ENCODE measurements around the gene PRKCB.

PRKCB gene

GRCh38 chr16:23879735-23880373 lies 44.1 kb downstream of the PRKCB start:
- no peak for TF ChIP-seq REPIN1 (tag by site-specific recombination; IDR thresholded peaks at IDR 0.05; ENCODE audit: low read depth)
- TF ChIP-seq SCRT2 (tag by site-specific recombination; IDR thresholded peaks at IDR 0.05): no peak
- no peak for TF ChIP-seq BCL11B (tag by site-specific recombination; IDR thresholded peaks at IDR 0.05; ENCODE audit: low read depth)
- no peak for TF ChIP-seq PRDM1 (tag by site-specific recombination; IDR thresholded peaks at IDR 0.05)
- no peak for TF ChIP-seq ZNF10 (tag by site-specific recombination; IDR thresholded peaks at IDR 0.05)
- no peak for TF ChIP-seq ZNF214 (tag by site-specific recombination; IDR thresholded peaks at IDR 0.05; ENCODE audit: borderline replicate concordance)
- TF ChIP-seq KLF9 (tag by site-specific recombination; IDR thresholded peaks at IDR 0.05; ENCODE audit: low read depth): no peak
- TF ChIP-seq RBAK (tag by site-specific recombination; IDR thresholded peaks at IDR 0.05): no peak
- TF ChIP-seq SALL2 (tag by site-specific recombination; IDR thresholded peaks at IDR 0.05; ENCODE audit: borderline replicate concordance): no peak
- TF ChIP-seq KLF17 (tag by site-specific recombination; IDR thresholded peaks at IDR 0.05): no peak
- no peak for TF ChIP-seq KLF10 (tag by site-specific recombination; IDR thresholded peaks at IDR 0.05)
- no peak for TF ChIP-seq ZBTB26 (tag by site-specific recombination; optimal IDR thresholded peaks at IDR 0.05)
- no peak for TF ChIP-seq ZNF138 (tag by site-specific recombination; IDR thresholded peaks at IDR 0.05; ENCODE audit: borderline replicate concordance)
- Histone ChIP-seq H3K4me3 (ENCODE audit: low read depth, low read length) (no peak overlapping the region), H3K9me3 (ENCODE audit: control insufficient read depth, insufficient read depth, low read depth, low read length) (no peaks in the 10 kb centered on the region), H3K36me3 (ENCODE audit: control insufficient read depth in 2 of 2, insufficient read depth in 1 of 2, low read length in 2 of 2) (no peaks in the 10 kb centered on the region), H3K4me1 (ENCODE audit: control insufficient read depth, insufficient read depth, low read length) (no peaks in the 10 kb centered on the region), H3K27ac (ENCODE audit: extremely low read depth, low read depth, low read length) (no peak overlapping the region)
- CTCF ChIA-PET: interaction anchor here (0.5 to 0.7 kb wide), 2 partner anchors 156 to 596 kb away, joined by 3 to 4 read pairs; no protein-coding TSS in a partner anchor
- POLR2A ChIA-PET: no interaction called here

- ChIA-PET CTCF (no interaction called here), POLR2A (no interaction called here)
- Histone ChIP-seq H3K36me3 (ENCODE audit: control insufficient read depth in 2 of 2, insufficient read depth in 1 of 2, low read length in 2 of 2) (no peaks in the 10 kb centered on the region), H3K9me3 (ENCODE audit: control insufficient read depth, insufficient read depth, low read depth, low read length) (no peaks in the 10 kb centered on the region), H3K27ac (ENCODE audit: extremely low read depth, low read depth, low read length) (no peak overlapping the region), H3K4me1 (ENCODE audit: control insufficient read depth, insufficient read depth, low read length) (no peaks in the 10 kb centered on the region), H3K4me3 (ENCODE audit: low read depth, low read length) (no peak overlapping the region)
- TF ChIP-seq TSHZ1 (tag by site-specific recombination; IDR thresholded peaks at IDR 0.05; ENCODE audit: borderline replicate concordance) (no peak), ZNF529 (tag by site-specific recombination; IDR thresholded peaks at IDR 0.05; ENCODE audit: insufficient replicate concordance) (no peak), ZBTB10 (tag by site-specific recombination; IDR thresholded peaks at IDR 0.05) (no peak), ZNF433 (tag by site-specific recombination; IDR thresholded peaks at IDR 0.05; ENCODE audit: low read depth) (no peak), ZNF843 (tag by site-specific recombination; IDR thresholded peaks at IDR 0.05) (no peak), ZNF561 (tag by site-specific recombination; IDR thresholded peaks at IDR 0.05; ENCODE audit: borderline replicate concordance) (no peak), ZNF488 (tag by site-specific recombination; IDR thresholded peaks at IDR 0.05) (no peak), ZNF24 (tag by site-specific recombination; IDR thresholded peaks at IDR 0.05) (no peak), ZNF248 (tag by site-specific recombination; IDR thresholded peaks at IDR 0.05) (no peak), KLF1 (tag by site-specific recombination; IDR thresholded peaks at IDR 0.05) (no peak), ZNF837 (tag by site-specific recombination; IDR thresholded peaks at IDR 0.05) (no peak)
Measured at GRCh38 chr16:23889189-23889588, 53.4 kb downstream of the PRKCB start.

All from HEK293 (cell line).